H9 (cell line): Measurements from ENCODE around the gene HSFY1. TPM values are rescaled to one million over a fixed set of nuclear protein-coding genes. Genes with fewer than 3 reads are reported as not detected.
"Not testable (repeated sequence)": the region's sequence is repeated elsewhere in the genome, so short reads cannot be mapped to it uniquely, and the experiment has no call there.

Source experiments
- DNase-seq: peaks from one replicate; pipeline ENCODE4 v3.0.0-alpha.2; 2017
- H2AFZ ChIP-seq: one replicate; pipeline ENCODE4 v1.6.1; 2013; ENCODE audit warnings: mild to moderate bottlenecking, low read length, control low read depth, moderate library complexity
- H2AK5ac ChIP-seq: 2 replicates; pipeline ENCODE4 v1.6.1; 2013; ENCODE audit warnings: low read length, control low read depth, mixed read lengths; ENCODE audit not compliant: insufficient read length
- H2BK120ac ChIP-seq: one replicate; pipeline ENCODE4 v1.6.1; 2013; ENCODE audit warnings: low read depth, mild to moderate bottlenecking, low read length, control low read depth, inconsistent platforms; ENCODE audit not compliant: poor library complexity, severe bottlenecking
- H2BK12ac ChIP-seq: 2 replicates; pipeline ENCODE4 v1.6.1; 2013; ENCODE audit warnings: low read length, control low read depth, mixed read lengths, low read depth; ENCODE audit not compliant: insufficient read length
- H2BK15ac ChIP-seq: 2 replicates; pipeline ENCODE4 v1.6.1; 2013; ENCODE audit warnings: low read depth, low read length, control low read depth
- H2BK20ac ChIP-seq: one replicate; pipeline ENCODE4 v1.6.1; 2013; ENCODE audit warnings: low read depth, mild to moderate bottlenecking, low read length, control low read depth, inconsistent platforms; ENCODE audit not compliant: poor library complexity, severe bottlenecking
- H2BK5ac ChIP-seq: 2 replicates; pipeline ENCODE4 v1.6.1; 2013; ENCODE audit warnings: low read length, control low read depth, mixed read lengths; ENCODE audit not compliant: insufficient read length
- H3K14ac ChIP-seq: 2 replicates; pipeline ENCODE4 v1.6.1; 2013; ENCODE audit warnings: low read length, control low read depth; ENCODE audit not compliant: insufficient read depth
- H3K18ac ChIP-seq: 2 replicates; pipeline ENCODE4 v1.6.1; 2013; ENCODE audit warnings: low read depth, mild to moderate bottlenecking, mixed read lengths, low read length, control low read depth; ENCODE audit not compliant: insufficient read length
- H3K23ac ChIP-seq: 2 replicates; pipeline ENCODE4 v1.6.1; 2013; ENCODE audit warnings: low read length, control low read depth, mixed read lengths, low read depth; ENCODE audit not compliant: insufficient read length
- H3K23me2 ChIP-seq: 2 replicates; pipeline ENCODE4 v1.6.1; 2013; ENCODE audit warnings: low read depth, mild to moderate bottlenecking, mixed read lengths, low read length, control low read depth; ENCODE audit not compliant: insufficient read length, poor library complexity, severe bottlenecking
- H3K27ac ChIP-seq: 2 replicates; pipeline ENCODE4 v1.5.1; 2013; ENCODE audit warnings: low read length, control low read depth, mixed read lengths, low read depth; ENCODE audit not compliant: insufficient read length
- H3K27me3 ChIP-seq: 2 replicates; pipeline ENCODE4 v1.6.1; 2013; ENCODE audit warnings: low read length, control low read depth, inconsistent platforms; ENCODE audit not compliant: insufficient read depth
- H3K4ac ChIP-seq: 2 replicates; pipeline ENCODE4 v1.6.1; 2013; ENCODE audit warnings: low read depth, mild to moderate bottlenecking, control low read depth, inconsistent platforms, low read length, moderate library complexity
- H3K4me1 ChIP-seq: 2 replicates; pipeline ENCODE4 v1.6.1; 2013; ENCODE audit warnings: low read length, control low read depth, inconsistent platforms; ENCODE audit not compliant: insufficient read depth
- H3K4me2 ChIP-seq: 2 replicates; pipeline ENCODE4 v1.6.1; 2013; ENCODE audit warnings: low read length, control low read depth, mixed read lengths; ENCODE audit not compliant: insufficient read length, insufficient read depth
- H3K56ac ChIP-seq: 2 replicates; pipeline ENCODE4 v1.6.1; 2013; ENCODE audit warnings: low read depth, mild to moderate bottlenecking, mixed read lengths, low read length, control low read depth; ENCODE audit not compliant: insufficient read length
- H3K79me1 ChIP-seq: 2 replicates; pipeline ENCODE4 v1.6.1; 2013; ENCODE audit warnings: low read depth, mild to moderate bottlenecking, moderate library complexity, low read length, control low read depth, inconsistent platforms; ENCODE audit not compliant: insufficient read depth, poor library complexity, severe bottlenecking
- H3K79me2 ChIP-seq: 2 replicates; pipeline ENCODE4 v1.6.1; 2013; ENCODE audit warnings: low read length, control low read depth, inconsistent platforms; ENCODE audit not compliant: insufficient read depth
- H3K9ac ChIP-seq: 2 replicates; pipeline ENCODE4 v1.6.1; 2013; ENCODE audit warnings: low read length, control low read depth, mixed read lengths; ENCODE audit not compliant: insufficient read length; ENCODE audit errors: extremely low read depth
- H3K9me3 ChIP-seq: one replicate; pipeline ENCODE4 v1.6.1; 2013; ENCODE audit warnings: low read depth, low read length, inconsistent platforms; ENCODE audit not compliant: control insufficient read depth
- H3T11ph ChIP-seq: one replicate; pipeline ENCODE4 v1.6.1; 2013; ENCODE audit warnings: mild to moderate bottlenecking, low read length, control low read depth, inconsistent platforms
- H4K20me1 ChIP-seq: one replicate; pipeline ENCODE4 v1.6.1; 2013; ENCODE audit not compliant: control insufficient read depth, insufficient read length, insufficient read depth
- H4K5ac ChIP-seq: 2 replicates; pipeline ENCODE4 v1.6.1; 2013; ENCODE audit warnings: low read depth, mild to moderate bottlenecking, mixed read lengths, low read length, control low read depth; ENCODE audit not compliant: insufficient read length
- H4K8ac ChIP-seq: replicated peaks from 2 replicates; pipeline ENCODE4 v1.6.1; 2013; ENCODE audit warnings: low read length, control low read depth, mixed read lengths, low read depth; ENCODE audit not compliant: insufficient read length
- H4K91ac ChIP-seq: 2 replicates; pipeline ENCODE4 v1.6.1; 2013; ENCODE audit warnings: low read depth, mild to moderate bottlenecking, moderate library complexity, mixed read lengths, low read length, control low read depth; ENCODE audit not compliant: insufficient read length
- H3K27ac Mint-ChIP-seq, 3 experiments: 2 replicates in 2 of 3; 3 replicates in 1 of 3; pipeline ENCODE4 v1.8.0; 2020 to 2021; ENCODE audit warnings: mixed read lengths in 3 of 3, mild to moderate bottlenecking in 1 of 3, moderate library complexity in 1 of 3
- H3K27me3 Mint-ChIP-seq: 2 replicates; pipeline ENCODE4 v1.8.0; 2021; ENCODE audit warnings: low read depth, mild to moderate bottlenecking, moderate library complexity, mixed read lengths
- H3K36me3 Mint-ChIP-seq, 3 experiments: 2 replicates in 2 of 3; 3 replicates in 1 of 3; pipeline ENCODE4 v1.8.0; 2020 to 2021; ENCODE audit warnings: low read depth in 3 of 3, mixed read lengths in 3 of 3; ENCODE audit not compliant: insufficient read depth in 1 of 3
- H3K4me1 Mint-ChIP-seq, 2 experiments: 2 replicates each; pipeline ENCODE4 v1.8.0; 2020; ENCODE audit warnings: mixed read lengths in 2 of 2
- H3K4me3 Mint-ChIP-seq, 2 experiments: 2 replicates in 1 of 2; 3 replicates in 1 of 2; pipeline ENCODE4 v1.8.0; 2020 to 2021; ENCODE audit warnings: mild to moderate bottlenecking in 2 of 2, mixed read lengths in 2 of 2, moderate library complexity in 1 of 2
- H3K9me3 Mint-ChIP-seq, 2 experiments: 2 replicates in 1 of 2; 3 replicates in 1 of 2; pipeline ENCODE4 v1.8.0; 2020; ENCODE audit warnings: mild to moderate bottlenecking in 2 of 2, mixed read lengths in 2 of 2, moderate library complexity in 1 of 2
- WGBS: extraction: QIAGEN DNeasy Blood & Tissue Kit; methylation state at CpG from one replicate; pipeline ENCODE4 v1.1.7; 2013; ENCODE audit warnings: missing lambda C conversion rate, low lambda C conversion rate, mixed read lengths; ENCODE audit not compliant: insufficient read length; ENCODE audit errors: extremely low coverage; 5-methylcytosine and 5-hydroxymethylcytosine counted together
- total RNA-seq: library from RNA; stranded (reverse); gene quantifications from 2 replicates; pipeline ENCODE4 v1.2.1, GENCODE V29; 2021

The HSFY1 gene
- total RNA-seq, 1 experiment from 2014 or later = not detected

DNA sequence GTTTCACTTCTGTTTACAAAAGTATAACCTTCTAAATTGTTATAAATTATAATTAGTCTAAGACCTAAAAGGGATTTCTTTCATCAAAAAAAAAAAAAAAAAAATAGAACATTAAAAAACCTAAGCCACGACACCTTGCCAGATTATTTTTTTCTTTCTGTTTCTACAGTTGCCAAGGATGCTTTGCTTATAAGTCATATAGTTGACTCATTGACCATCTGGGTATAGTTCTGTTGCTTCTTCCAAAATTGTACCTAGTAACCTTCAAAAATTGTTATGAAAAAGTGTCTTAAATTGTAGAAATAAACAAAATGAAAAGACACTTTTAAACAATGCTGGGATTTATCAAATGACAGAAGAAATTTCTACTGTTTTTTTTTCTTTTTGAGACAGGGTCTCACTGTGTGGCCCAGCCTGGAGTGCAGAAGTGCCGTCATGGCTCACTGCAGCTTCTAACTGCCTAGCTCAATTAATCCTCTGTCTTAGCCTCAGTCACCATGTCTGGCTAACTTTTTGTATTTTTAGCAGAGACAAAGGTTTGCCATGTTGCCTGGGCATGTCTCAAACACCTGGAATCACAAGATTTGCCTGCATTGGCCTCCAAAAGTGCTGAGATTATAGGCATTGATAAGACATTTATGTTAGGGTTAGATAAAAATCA is 15.4 kb upstream of the HSFY1 start:
- H3K79me2 ChIP-seq, H3T11ph ChIP-seq, H2BK20ac ChIP-seq, H3K4me2 ChIP-seq, H3K9ac ChIP-seq, DNase-seq, H2BK15ac ChIP-seq, H2BK5ac ChIP-seq, H3K4ac ChIP-seq, H3K36me3 Mint-ChIP-seq, H3K4me1 Mint-ChIP-seq, H3K27ac ChIP-seq, H3K23me2 ChIP-seq, H2AFZ ChIP-seq, H3K9me3 Mint-ChIP-seq, H4K5ac ChIP-seq, H2AK5ac ChIP-seq, H2BK120ac ChIP-seq, H3K4me1 ChIP-seq, H3K9me3 ChIP-seq, H3K56ac ChIP-seq, H3K27me3 ChIP-seq, H4K91ac ChIP-seq, H3K4me3 Mint-ChIP-seq, H3K14ac ChIP-seq, H2BK12ac ChIP-seq, H4K20me1 ChIP-seq, H4K8ac ChIP-seq, H3K18ac ChIP-seq, H3K27me3 Mint-ChIP-seq, H3K23ac ChIP-seq, H3K27ac Mint-ChIP-seq, H3K79me1 ChIP-seq: not testable (repeated sequence)
- no CpG with 5 or more reads among the region's 2 CpGs for WGBS

DNA sequence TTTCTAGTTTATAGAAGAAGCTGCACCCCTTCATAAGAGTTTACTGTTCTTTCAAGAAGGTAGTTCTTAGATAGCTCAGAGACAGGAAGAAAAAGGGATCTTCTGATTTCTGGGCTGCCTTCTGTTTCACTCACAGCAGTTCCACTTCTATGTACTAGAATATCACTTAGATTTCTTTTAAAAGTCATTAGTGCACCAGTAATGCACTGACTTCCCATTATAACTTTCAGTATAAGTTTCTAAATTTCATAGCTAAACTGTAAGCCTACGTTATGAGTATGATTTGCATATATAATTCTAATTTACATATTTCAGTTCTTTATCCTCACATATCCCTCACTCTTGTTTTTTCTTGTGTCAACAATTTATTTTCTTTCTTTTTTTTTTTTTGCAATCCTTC is 7.6 kb upstream of the HSFY1 start:
- H3K4me3 Mint-ChIP-seq, H3K14ac ChIP-seq, DNase-seq, H2BK5ac ChIP-seq, H3K79me1 ChIP-seq, H3K27me3 ChIP-seq, H2AK5ac ChIP-seq, H3K4ac ChIP-seq, H3T11ph ChIP-seq, H3K18ac ChIP-seq, H3K4me1 Mint-ChIP-seq, H4K20me1 ChIP-seq, H3K36me3 Mint-ChIP-seq, H4K5ac ChIP-seq, H3K4me2 ChIP-seq, H3K56ac ChIP-seq, H3K23me2 ChIP-seq, H3K4me1 ChIP-seq, H3K23ac ChIP-seq, H4K8ac ChIP-seq, H2BK15ac ChIP-seq, H2BK20ac ChIP-seq, H3K27me3 Mint-ChIP-seq, H3K9me3 ChIP-seq, H2BK120ac ChIP-seq, H3K9me3 Mint-ChIP-seq, H3K9ac ChIP-seq, H2BK12ac ChIP-seq, H2AFZ ChIP-seq, H3K27ac ChIP-seq, H3K79me2 ChIP-seq, H3K27ac Mint-ChIP-seq, H4K91ac ChIP-seq: not testable (repeated sequence)
- no CpG with 5 or more reads among the region's 1 CpG for WGBS
